Stomach (tissue), 9 donors: ENCODE data around the gene GSTO1. TPM values are rescaled to one million over a fixed set of nuclear protein-coding genes. Genes with fewer than 3 reads are reported as not detected.
A peak's percentile ranks its signal among the peaks of the same experiment; 100 is the strongest.

Source experiments
- DNase-seq, 2 donors: peaks; one replicate each; pipeline versions ENCODE4 v3.0.0 to v3.0.0-alpha.2; 2013 to 2019
- H3K27ac ChIP-seq, 5 donors: fragments of 200-600 bp in 4 of 5; sonication (generic) in 4 of 5; one replicate each; pipeline ENCODE4 v1.5.1; 2013 to 2019; ENCODE audit warnings: mild to moderate bottlenecking in 1 of 5, moderate library complexity in 1 of 5
- H3K27me3 ChIP-seq, 3 donors: fragments of 200-600 bp; sonication (generic); one replicate each; pipeline ENCODE4 v1.5.1; 2017 to 2019; ENCODE audit warnings: mixed run types in 1 of 3
- H3K36me3 ChIP-seq, 4 donors: fragments of 200-600 bp; sonication (generic); 1 replicate in 3 of 4; 2 replicates in 1 of 4; pipeline ENCODE4 v1.5.1; 2016 to 2019
- H3K4me1 ChIP-seq, 4 donors: fragments of 200-600 bp; sonication (generic); one replicate each; pipeline ENCODE4 v1.5.1; 2016 to 2019
- H3K4me3 ChIP-seq, 4 donors: fragments of 200-600 bp; sonication (generic) in 3 of 4; one replicate each; pipeline ENCODE4 v1.5.1; 2016 to 2019; ENCODE audit warnings: mild to moderate bottlenecking in 1 of 4
- H3K9me3 ChIP-seq, 4 donors: fragments of 200-600 bp; sonication (generic); one replicate each; pipeline ENCODE4 v1.5.1; 2016 to 2019
- EP300 ChIP-seq: sonication (generic); formaldehyde crosslinking; IDR thresholded peaks from one replicate; pipeline ENCODE4 v1.6.1; 2017; ENCODE audit warnings: antibody characterized with exemption
- POLR2A ChIP-seq, 4 donors: fragments of 450-650 bp; IDR thresholded peaks; one replicate each; pipeline ENCODE4 v1.6.1; 2016; ENCODE audit warnings: antibody characterized with exemption in 4 of 4, control low read depth in 2 of 4, mild to moderate bottlenecking in 1 of 4, moderate library complexity in 1 of 4
- POLR2AphosphoS5 ChIP-seq, 3 donors: sonication (generic); formaldehyde crosslinking; IDR thresholded peaks; one replicate each; pipeline ENCODE4 v1.6.1; 2016; ENCODE audit warnings: antibody characterized with exemption in 3 of 3
- WGBS, 5 donors: extraction: QIAGEN DNeasy Blood & Tissue Kit in 3 of 5; methylation state at CpG; one replicate each; pipeline versions ENCODE4 v1.1.5 to v1.1.7; 2013 to 2018; 5-methylcytosine and 5-hydroxymethylcytosine counted together
- intact Hi-C: fragments of 100-400 bp; cut with DNase I; formaldehyde crosslinking; loops from one replicate; pipeline ENCODE4 v1.15.1; 2023; ENCODE audit warnings: low total_unique reads
- polyA plus RNA-seq, 3 donors: library from polyadenylated mRNA; stranded (reverse); fragments of 200-250 nt; gene quantifications; one replicate each; pipeline ENCODE4 v1.2.3, GENCODE V29; 2013
- total RNA-seq, 5 donors: library from RNA; depleted of rRNA; stranded (reverse); fragments of >200 nt; gene quantifications; one replicate each; pipeline versions ENCODE4 v1.1.0 to v1.2.3, GENCODE V29; 2014 to 2016
- TF ChIP-seq, protein P1 (sequence below), 7 experiments: fragments of 450-650 bp in 4 of 7; fragments of 200-600 bp in 3 of 7; sonication (generic) in 3 of 7; IDR thresholded peaks; one replicate each; pipeline ENCODE4 v1.5.1; 2016 to 2019; ENCODE audit warnings: antibody characterized with exemption in 7 of 7, control low read depth in 2 of 7, mild to moderate bottlenecking in 1 of 7
- donor health status: healthy with polysubstance abuse.
- donor health status: Bipolar disorder and iron deficiency.
- donor health status: healthy.

Gene GSTO1
- total and polyA plus RNA-seq, 8 donors, result 9.8 to 192 (median 76.4) TPM

DNA sequence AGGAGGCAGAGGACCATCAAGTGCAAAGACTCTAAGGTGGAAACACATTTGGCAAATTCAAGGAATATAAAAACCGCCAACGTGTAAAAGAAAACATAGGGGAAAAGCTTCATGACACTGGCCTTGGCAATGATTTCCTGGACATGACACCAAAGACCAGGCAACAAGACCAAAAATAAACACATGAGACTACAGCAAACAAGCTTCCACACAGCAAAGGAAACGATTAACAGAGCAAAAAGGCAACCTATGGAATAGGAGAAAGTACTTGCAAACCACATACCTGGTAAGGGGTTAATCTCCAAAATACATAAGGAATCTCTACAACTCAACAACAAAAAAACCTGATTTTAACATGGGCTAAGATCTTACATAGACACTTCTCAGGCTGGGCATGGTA lies 3.5 kb downstream of the GSTO1 start:
- intact Hi-C loops, result no loop called here
- peak overlapping the region in 1 of 5 donors; percentile 13 for H3K27ac ChIP-seq
- 71 to 77% (median 72%) methylated on average over 3 of the region's 3 CpGs for WGBS, 5 donors

DNA sequence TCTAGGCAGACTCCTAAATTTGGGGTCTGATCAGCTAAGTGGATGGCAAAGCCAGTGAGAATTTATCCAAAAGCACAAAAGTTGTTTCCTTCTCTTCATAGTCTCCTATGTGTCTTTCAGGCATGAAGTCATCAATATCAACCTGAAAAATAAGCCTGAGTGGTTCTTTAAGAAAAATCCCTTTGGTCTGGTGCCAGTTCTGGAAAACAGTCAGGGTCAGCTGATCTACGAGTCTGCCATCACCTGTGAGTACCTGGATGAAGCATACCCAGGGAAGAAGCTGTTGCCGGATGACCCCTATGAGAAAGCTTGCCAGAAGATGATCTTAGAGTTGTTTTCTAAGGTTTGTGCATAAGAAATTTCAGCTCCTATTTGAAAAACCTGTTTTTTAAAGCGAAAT lies 4.8 kb downstream of the GSTO1 start:
- H3K4me1 ChIP-seq, result peaks cover 25 to 89% (median 49%) of the 10 kb centered on the region in 4 donors

More for the DNA sequence above, 3.5 kb downstream of the GSTO1 start:
- no peak for DNase-seq
- TF ChIP-seq POLR2AphosphoS5 (IDR thresholded peaks at IDR 0.05), result no peak
- no peak for TF ChIP-seq EP300
- no peak for TF ChIP-seq POLR2A (IDR thresholded peaks at IDR 0.05)
- TF ChIP-seq, protein P1, sequence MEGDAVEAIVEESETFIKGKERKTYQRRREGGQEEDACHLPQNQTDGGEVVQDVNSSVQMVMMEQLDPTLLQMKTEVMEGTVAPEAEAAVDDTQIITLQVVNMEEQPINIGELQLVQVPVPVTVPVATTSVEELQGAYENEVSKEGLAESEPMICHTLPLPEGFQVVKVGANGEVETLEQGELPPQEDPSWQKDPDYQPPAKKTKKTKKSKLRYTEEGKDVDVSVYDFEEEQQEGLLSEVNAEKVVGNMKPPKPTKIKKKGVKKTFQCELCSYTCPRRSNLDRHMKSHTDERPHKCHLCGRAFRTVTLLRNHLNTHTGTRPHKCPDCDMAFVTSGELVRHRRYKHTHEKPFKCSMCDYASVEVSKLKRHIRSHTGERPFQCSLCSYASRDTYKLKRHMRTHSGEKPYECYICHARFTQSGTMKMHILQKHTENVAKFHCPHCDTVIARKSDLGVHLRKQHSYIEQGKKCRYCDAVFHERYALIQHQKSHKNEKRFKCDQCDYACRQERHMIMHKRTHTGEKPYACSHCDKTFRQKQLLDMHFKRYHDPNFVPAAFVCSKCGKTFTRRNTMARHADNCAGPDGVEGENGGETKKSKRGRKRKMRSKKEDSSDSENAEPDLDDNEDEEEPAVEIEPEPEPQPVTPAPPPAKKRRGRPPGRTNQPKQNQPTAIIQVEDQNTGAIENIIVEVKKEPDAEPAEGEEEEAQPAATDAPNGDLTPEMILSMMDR (IDR thresholded peaks at IDR 0.05), result no peak
- Histone ChIP-seq H3K27me3 (no peaks in the 10 kb centered on the region), H3K4me3 (no peak overlapping the region), H3K9me3 (no peaks in the 10 kb centered on the region), H3K36me3 (peaks cover 24 to 61% (median 55%) of the 10 kb centered on the region in 4 donors), H3K4me1 (peaks cover 32 to 88% (median 54%) of the 10 kb centered on the region in 4 donors)

DNA sequence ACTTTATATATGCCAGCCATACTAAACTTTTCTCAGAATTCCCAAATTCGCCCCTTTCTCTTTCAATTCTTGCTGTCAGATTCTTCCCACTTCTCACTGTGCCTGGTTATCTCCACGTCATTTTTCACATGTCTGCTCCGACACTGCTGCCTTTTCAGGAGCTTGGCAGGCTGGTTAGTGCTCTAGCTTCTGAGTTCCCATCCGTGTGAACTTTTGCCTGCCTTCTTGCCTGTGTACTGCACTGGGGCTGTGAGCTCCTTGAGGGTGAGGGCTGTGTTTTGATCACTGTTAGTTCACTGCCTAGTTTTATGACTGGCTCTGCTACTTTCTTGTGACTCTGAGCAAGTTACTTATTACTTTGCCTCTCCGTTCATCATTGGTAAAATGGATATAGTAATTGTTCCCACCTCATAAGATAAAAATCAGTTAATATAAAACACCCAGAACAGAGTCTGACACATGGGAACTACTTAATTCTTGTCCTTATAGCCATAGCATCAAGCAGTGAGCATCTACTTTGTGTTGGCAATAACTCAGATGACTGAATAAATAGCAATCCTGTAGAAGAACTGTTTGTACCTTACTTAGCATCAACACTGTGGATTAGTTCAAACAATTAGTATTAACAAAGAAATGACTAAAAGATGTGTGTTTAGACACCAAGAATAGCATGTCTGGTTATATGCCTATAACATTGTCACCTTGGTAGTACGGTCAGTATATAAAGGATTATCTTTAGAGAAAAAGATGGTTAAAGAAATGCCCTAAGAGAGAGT lies 5.5 kb downstream of the GSTO1 start:
- no peak for DNase-seq
- Histone ChIP-seq H3K36me3 (peaks cover 24 to 81% (median 71%) of the 10 kb centered on the region in 4 donors), H3K9me3 (no peaks in the 10 kb centered on the region), H3K27me3 (no peaks in the 10 kb centered on the region), H3K4me1 (peaks cover 24 to 93% (median 50%) of the 10 kb centered on the region in 4 donors), H3K27ac (peak overlapping the region in 4 of 5 donors; percentile 35 to 71 (median 64)), H3K4me3 (no peak overlapping the region)
- peak in 1 of 3 donors; percentile 41 for TF ChIP-seq POLR2AphosphoS5 (IDR thresholded peaks at IDR 0.05)
- TF ChIP-seq, protein P1 (IDR thresholded peaks at IDR 0.05), result no peak
- intact Hi-C loops, result no loop called here
- 71 to 83% (median 80%) methylated on average over 6 of the region's 6 CpGs for WGBS, 5 donors

More for the DNA sequence above, 4.8 kb downstream of the GSTO1 start:
- TF ChIP-seq POLR2AphosphoS5 (IDR thresholded peaks at IDR 0.05) (no peak), EP300 (no peak), POLR2A (IDR thresholded peaks at IDR 0.05) (no peak)
- TF ChIP-seq, protein P1 (IDR thresholded peaks at IDR 0.05), result no peak
- Histone ChIP-seq H3K27ac (peak overlapping the region in 3 of 5 donors; percentile 21 to 71 (median 70)), H3K4me3 (no peak overlapping the region), H3K36me3 (peaks cover 24 to 74% (median 64%) of the 10 kb centered on the region in 4 donors), H3K27me3 (no peaks in the 10 kb centered on the region), H3K9me3 (no peaks in the 10 kb centered on the region)
- DNase-seq, result no peak
- 79 to 85% (median 84%) methylated on average over 3 of the region's 3 CpGs for WGBS, 5 donors
- intact Hi-C loops, result no loop called here

GRCh38 chr10:104260775-104261115 lies 6.1 kb downstream of the GSTO1 start:
- Histone ChIP-seq H3K27ac (peak overlapping the region in 4 of 5 donors; percentile 27 to 71 (median 64)), H3K4me1 (peaks cover 24 to 97% (median 49%) of the 10 kb centered on the region in 4 donors), H3K4me3 (no peak overlapping the region), H3K27me3 (no peaks in the 10 kb centered on the region), H3K9me3 (no peaks in the 10 kb centered on the region), H3K36me3 (peaks cover 27 to 86% (median 77%) of the 10 kb centered on the region in 4 donors)
- TF ChIP-seq, protein P1 (IDR thresholded peaks at IDR 0.05), result no peak
- TF ChIP-seq POLR2AphosphoS5 (IDR thresholded peaks at IDR 0.05), result peak in 1 of 3 donors; percentile 1
- TF ChIP-seq EP300, result no peak
- TF ChIP-seq POLR2A (IDR thresholded peaks at IDR 0.05), result no peak
- no peak for DNase-seq
- 34 to 55% (median 45%) methylated on average over 3 of the region's 3 CpGs for WGBS, 5 donors
- intact Hi-C loops, result no loop called here
